Fibroblast of lung (primary cell): ENCODE data around the gene LINS1.

ENCODE experiments used
- CTCF ChIP-seq, 2 donors: IDR thresholded peaks in 1 of 2; conservative IDR thresholded peaks in 1 of 2; 1 replicate in 1 of 2; 2 replicates in 1 of 2; pipeline ENCODE4 v1.5.1; 2011 to 2012; ENCODE audit warnings: low read length in 2 of 2, control low read depth in 1 of 2, inconsistent platforms in 1 of 2, low read depth in 1 of 2, mild to moderate bottlenecking in 1 of 2
- EZH2 ChIP-seq: IDR thresholded peaks from 2 replicates; pipeline ENCODE4 v1.5.1; 2012; ENCODE audit warnings: low read length, control low read depth, mild to moderate bottlenecking; ENCODE audit errors: missing control alignments

- TF ChIP-seq CTCF (conservative IDR thresholded peaks at IDR 0.05 in 1 of 2, IDR thresholded peaks at IDR 0.05 in 1 of 2; ENCODE audit: low read depth in 1 of 2, low read length in 2 of 2) (no peak), EZH2 (no peak)
These were observed 31.7 kb upstream of the LINS1 start for GRCh38 chr15:100633763-100634075.
